Right atrium auricular region (tissue), 2 donors: ENCODE data around the gene SEMA5A. TPM values are rescaled to one million over a fixed set of nuclear protein-coding genes. Genes with fewer than 3 reads are reported as not detected.

Experiments
- DNase-seq: peaks from one replicate; pipeline ENCODE4 v3.0.0-alpha.2; 2019; ENCODE audit warnings: low spot score
- H3K27ac ChIP-seq, 2 donors: fragments of 200-600 bp; sonication (generic); 1 replicate in 1 of 2; 2 replicates in 1 of 2; pipeline ENCODE4 v1.5.1; 2016 to 2019
- H3K27me3 ChIP-seq, 2 donors: fragments of 200-600 bp; sonication (generic); one replicate each; pipeline versions ENCODE4 v1.5.1 to v1.6.0; 2017 to 2019
- H3K36me3 ChIP-seq: fragments of 200-600 bp; sonication (generic); one replicate; pipeline ENCODE4 v1.5.1; 2016
- H3K4me1 ChIP-seq, 2 donors: fragments of 200-600 bp; sonication (generic); one replicate each; pipeline versions ENCODE4 v1.5.1 to v1.6.0; 2017 to 2019
- H3K4me3 ChIP-seq, 2 donors: fragments of 200-600 bp; sonication (generic); 1 replicate in 1 of 2; 2 replicates in 1 of 2; pipeline ENCODE4 v1.5.1; 2017 to 2019; ENCODE audit warnings: mild to moderate bottlenecking in 1 of 2, moderate library complexity in 1 of 2
- H3K9me3 ChIP-seq, 2 donors: fragments of 200-600 bp; sonication (generic); one replicate each; pipeline ENCODE4 v1.5.1; 2019
- total RNA-seq, 2 donors: library from RNA; depleted of rRNA; stranded (reverse); fragments of >200 nt; gene quantifications; one replicate each; pipeline ENCODE4 v1.1.0, GENCODE V29; 2016
- TF ChIP-seq, protein P1 (sequence below), 2 donors: fragments of 200-600 bp; sonication (generic); IDR thresholded peaks; one replicate each; pipeline ENCODE4 v1.5.1; 2019; ENCODE audit warnings: antibody characterized with exemption in 2 of 2

Gene SEMA5A
- total RNA-seq, 2 donors from 2014 or later, result 14.1 to 26.2 TPM

GRCh38 chr5:9202636-9203035, 343.2 kb downstream of the SEMA5A start:
- DNase-seq, result no peak
- no peaks in the 10 kb centered on the region for H3K9me3 ChIP-seq
- no peaks in the 10 kb centered on the region for H3K27me3 ChIP-seq
- no peaks in the 10 kb centered on the region for H3K36me3 ChIP-seq
- H3K4me1 ChIP-seq, result no peaks in the 10 kb centered on the region
- no peak overlapping the region for H3K4me3 ChIP-seq
- H3K27ac ChIP-seq, result no peak overlapping the region
- TF ChIP-seq, protein P1, sequence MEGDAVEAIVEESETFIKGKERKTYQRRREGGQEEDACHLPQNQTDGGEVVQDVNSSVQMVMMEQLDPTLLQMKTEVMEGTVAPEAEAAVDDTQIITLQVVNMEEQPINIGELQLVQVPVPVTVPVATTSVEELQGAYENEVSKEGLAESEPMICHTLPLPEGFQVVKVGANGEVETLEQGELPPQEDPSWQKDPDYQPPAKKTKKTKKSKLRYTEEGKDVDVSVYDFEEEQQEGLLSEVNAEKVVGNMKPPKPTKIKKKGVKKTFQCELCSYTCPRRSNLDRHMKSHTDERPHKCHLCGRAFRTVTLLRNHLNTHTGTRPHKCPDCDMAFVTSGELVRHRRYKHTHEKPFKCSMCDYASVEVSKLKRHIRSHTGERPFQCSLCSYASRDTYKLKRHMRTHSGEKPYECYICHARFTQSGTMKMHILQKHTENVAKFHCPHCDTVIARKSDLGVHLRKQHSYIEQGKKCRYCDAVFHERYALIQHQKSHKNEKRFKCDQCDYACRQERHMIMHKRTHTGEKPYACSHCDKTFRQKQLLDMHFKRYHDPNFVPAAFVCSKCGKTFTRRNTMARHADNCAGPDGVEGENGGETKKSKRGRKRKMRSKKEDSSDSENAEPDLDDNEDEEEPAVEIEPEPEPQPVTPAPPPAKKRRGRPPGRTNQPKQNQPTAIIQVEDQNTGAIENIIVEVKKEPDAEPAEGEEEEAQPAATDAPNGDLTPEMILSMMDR (IDR thresholded peaks at IDR 0.05), result no peak

DNA sequence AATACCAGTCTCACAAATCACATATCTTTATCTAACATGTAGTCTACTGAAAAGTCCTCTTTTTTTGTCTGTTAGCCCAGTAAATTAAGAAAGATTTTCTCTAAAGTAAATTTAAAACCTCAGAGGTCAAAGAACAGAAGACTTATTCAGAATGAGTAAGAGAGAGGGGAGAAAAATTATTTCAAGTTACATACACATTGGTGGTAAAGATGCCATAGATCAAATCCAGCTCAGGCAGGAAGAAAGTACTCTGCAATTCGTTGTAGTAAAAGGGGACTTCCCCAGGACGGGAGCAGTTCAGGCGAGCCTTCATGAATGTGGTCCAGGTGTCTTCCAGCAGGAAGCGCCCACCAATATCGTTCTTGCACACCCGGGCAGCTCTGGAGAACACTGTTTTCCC, 344.1 kb downstream of the SEMA5A start:
- H3K4me3 ChIP-seq, result no peak overlapping the region
- no peak overlapping the region for H3K27ac ChIP-seq
- no peak for DNase-seq
- H3K4me1 ChIP-seq, result no peaks in the 10 kb centered on the region
- TF ChIP-seq, protein P1 (IDR thresholded peaks at IDR 0.05), result no peak
- no peaks in the 10 kb centered on the region for H3K9me3 ChIP-seq
- no peaks in the 10 kb centered on the region for H3K36me3 ChIP-seq
- H3K27me3 ChIP-seq, result no peaks in the 10 kb centered on the region

- Histone ChIP-seq H3K27me3 (no peaks in the 10 kb centered on the region), H3K27ac (no peak overlapping the region), H3K9me3 (no peaks in the 10 kb centered on the region), H3K4me1 (no peaks in the 10 kb centered on the region), H3K4me3 (no peak overlapping the region), H3K36me3 (no peaks in the 10 kb centered on the region)
- TF ChIP-seq, protein P1 (IDR thresholded peaks at IDR 0.05), result no peak
- DNase-seq, result no peak
Observed at GRCh38 chr5:9201011-9201410, 344.9 kb downstream of the SEMA5A start.

GRCh38 chr5:9198394-9198793, 347.5 kb downstream of the SEMA5A start:
- Histone ChIP-seq H3K4me3 (no peak overlapping the region), H3K4me1 (no peaks in the 10 kb centered on the region), H3K36me3 (no peaks in the 10 kb centered on the region), H3K27ac (no peak overlapping the region), H3K27me3 (no peaks in the 10 kb centered on the region), H3K9me3 (no peaks in the 10 kb centered on the region)
- TF ChIP-seq, protein P1 (IDR thresholded peaks at IDR 0.05), result no peak
- DNase-seq, result no peak

- no peak for DNase-seq
- Histone ChIP-seq H3K9me3 (no peaks in the 10 kb centered on the region), H3K27me3 (no peaks in the 10 kb centered on the region), H3K4me3 (no peak overlapping the region), H3K36me3 (no peaks in the 10 kb centered on the region), H3K4me1 (no peaks in the 10 kb centered on the region), H3K27ac (no peak overlapping the region)
- TF ChIP-seq, protein P1 (IDR thresholded peaks at IDR 0.05), result no peak
Observed at GRCh38 chr5:9197881-9198260, 348.0 kb downstream of the SEMA5A start.

DNA sequence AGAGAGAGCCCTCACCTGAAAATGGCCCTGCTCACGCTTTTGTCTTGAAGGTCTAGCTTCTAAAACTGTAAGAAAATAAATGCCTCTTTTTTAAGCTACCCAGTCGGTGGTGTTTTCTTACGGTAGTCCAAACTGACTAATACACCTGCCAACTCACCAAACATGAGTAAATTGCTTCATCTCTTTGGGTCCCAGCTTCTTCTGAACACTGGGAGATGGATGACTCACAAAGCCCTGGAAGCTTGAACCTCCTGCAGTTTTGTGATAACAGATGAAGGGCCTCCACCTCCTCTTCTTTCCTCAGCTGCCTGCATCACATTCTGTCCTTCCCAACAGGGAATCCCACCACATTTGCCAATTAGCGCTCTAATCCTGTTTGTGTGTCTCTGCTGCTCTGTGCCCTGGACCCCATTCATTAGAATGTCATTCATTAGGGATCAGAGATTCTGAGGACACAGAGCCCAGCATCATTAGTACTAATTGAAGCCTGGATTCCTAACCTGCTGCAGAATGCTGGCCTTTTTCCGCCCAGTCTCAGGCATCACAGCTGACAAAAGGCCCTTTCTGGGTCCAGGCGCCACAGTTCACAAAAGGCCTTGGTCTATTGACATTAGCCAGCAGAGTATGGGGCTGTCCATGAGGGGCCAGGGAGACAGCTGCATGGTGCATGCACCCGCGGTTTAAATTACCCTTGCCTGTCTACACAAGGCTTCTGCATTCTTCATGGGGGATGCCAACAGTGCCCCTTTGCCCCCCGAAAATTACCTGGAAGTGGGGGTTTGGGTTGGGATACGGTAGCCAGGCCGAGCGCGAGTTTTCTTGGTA, 349.3 kb downstream of the SEMA5A start:
- Histone ChIP-seq H3K36me3 (no peaks in the 10 kb centered on the region), H3K4me3 (no peak overlapping the region), H3K27me3 (no peaks in the 10 kb centered on the region), H3K9me3 (no peaks in the 10 kb centered on the region), H3K4me1 (no peaks in the 10 kb centered on the region), H3K27ac (no peak overlapping the region)
- TF ChIP-seq, protein P1 (IDR thresholded peaks at IDR 0.05), result no peak
- DNase-seq, result no peak
